Measurements from ENCODE around the gene EXOSC1.

DNA sequence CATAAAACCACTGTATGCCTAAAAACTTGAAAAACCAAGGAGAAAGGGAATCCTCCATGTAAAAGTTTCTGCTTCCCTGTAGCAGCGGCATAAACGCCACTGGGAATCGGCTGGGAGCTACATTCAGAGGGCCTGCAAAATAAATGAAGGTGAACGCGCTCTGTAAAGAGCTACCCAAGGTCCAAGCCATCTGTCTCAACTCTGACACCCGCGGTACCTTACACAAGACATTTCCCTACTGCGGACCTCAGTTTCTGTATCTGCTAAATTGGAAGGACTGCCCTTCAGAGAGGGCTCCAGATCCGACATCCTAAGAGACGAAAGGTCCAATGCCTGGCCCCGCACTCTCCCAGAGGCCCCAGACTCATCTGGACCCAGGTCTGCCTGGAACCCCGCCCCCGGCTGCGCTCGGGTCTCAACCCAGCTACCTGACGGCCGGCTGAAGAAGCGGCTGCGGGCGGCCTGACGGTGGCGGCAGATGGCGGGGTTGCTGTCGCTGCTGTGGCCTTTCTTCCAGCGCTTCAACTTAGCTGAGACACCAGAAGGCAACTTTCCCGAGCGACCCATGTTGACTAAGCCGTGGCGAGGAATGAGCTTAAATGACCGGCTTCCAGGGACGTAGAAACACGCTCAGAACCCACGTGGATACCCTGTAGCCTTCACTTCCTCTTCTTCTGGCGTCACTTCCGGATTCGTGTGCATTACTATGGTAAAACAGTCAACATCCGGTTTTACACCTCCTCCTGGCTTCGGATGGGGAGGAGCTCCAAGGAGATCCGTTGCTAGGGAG lies 44.9 kb downstream of the EXOSC1 start, which contains the start of gene RRP12:
- TF ChIP-seq CTCF (IDR thresholded peaks at IDR 0.05) (peak in 1 of 3 donors; percentile 14), POLR2A (IDR thresholded peaks at IDR 0.05) (peak; percentile 14), POLR2AphosphoS5 (IDR thresholded peaks at IDR 0.05) (peak; percentile 44 to 84 (median 76))
